Measurements from ENCODE around the gene SCFD1. TPM values are rescaled to one million over a fixed set of nuclear protein-coding genes. Genes with fewer than 3 reads are reported as not detected.
"Not testable (repeated sequence)": the region's sequence is repeated elsewhere in the genome, so short reads cannot be mapped to it uniquely, and the experiment has no call there.

SCFD1 gene
- total RNA-seq, 1 donor from 2014 or later = 34.8 TPM

- no peak for DNase-seq
- H3K4me3 ChIP-seq = no peak overlapping the region
- intact Hi-C loops (cut with micrococcal nuclease) = no loop called here
- no peak overlapping the region for H3K27ac ChIP-seq (replicated peaks)
- H3K4me1 ChIP-seq = peaks cover 43% of the 10 kb centered on the region
- no peaks in the 10 kb centered on the region for H3K9me3 ChIP-seq (replicated peaks)
- peaks cover 8% of the 10 kb centered on the region for H3K36me3 ChIP-seq
- H3K27me3 ChIP-seq (ENCODE audit: low read depth) = no peaks in the 10 kb centered on the region
- no peak for TF ChIP-seq CTCF (IDR thresholded peaks at IDR 0.05; ENCODE audit: borderline replicate concordance)
Measured at GRCh38 chr14:30620178-30620577, 1.9 kb upstream of the SCFD1 start.

- Histone ChIP-seq H3K4me3 (peak overlapping the region; percentile 85), H3K4me1 (peaks cover 55% of the 10 kb centered on the region), H3K27me3 (ENCODE audit: low read depth) (no peaks in the 10 kb centered on the region), H3K9me3 (replicated peaks) (no peaks in the 10 kb centered on the region), H3K27ac (replicated peaks) (peak overlapping the region; percentile 88), H3K36me3 (peaks cover 1% of the 10 kb centered on the region)
- no peak for TF ChIP-seq CTCF (IDR thresholded peaks at IDR 0.05; ENCODE audit: borderline replicate concordance)
- DNase-seq = no peak
- intact Hi-C loops (cut with micrococcal nuclease) = no loop called here
Measured at GRCh38 chr14:30621354-30621939, 672 bp upstream of the SCFD1 start.

DNA sequence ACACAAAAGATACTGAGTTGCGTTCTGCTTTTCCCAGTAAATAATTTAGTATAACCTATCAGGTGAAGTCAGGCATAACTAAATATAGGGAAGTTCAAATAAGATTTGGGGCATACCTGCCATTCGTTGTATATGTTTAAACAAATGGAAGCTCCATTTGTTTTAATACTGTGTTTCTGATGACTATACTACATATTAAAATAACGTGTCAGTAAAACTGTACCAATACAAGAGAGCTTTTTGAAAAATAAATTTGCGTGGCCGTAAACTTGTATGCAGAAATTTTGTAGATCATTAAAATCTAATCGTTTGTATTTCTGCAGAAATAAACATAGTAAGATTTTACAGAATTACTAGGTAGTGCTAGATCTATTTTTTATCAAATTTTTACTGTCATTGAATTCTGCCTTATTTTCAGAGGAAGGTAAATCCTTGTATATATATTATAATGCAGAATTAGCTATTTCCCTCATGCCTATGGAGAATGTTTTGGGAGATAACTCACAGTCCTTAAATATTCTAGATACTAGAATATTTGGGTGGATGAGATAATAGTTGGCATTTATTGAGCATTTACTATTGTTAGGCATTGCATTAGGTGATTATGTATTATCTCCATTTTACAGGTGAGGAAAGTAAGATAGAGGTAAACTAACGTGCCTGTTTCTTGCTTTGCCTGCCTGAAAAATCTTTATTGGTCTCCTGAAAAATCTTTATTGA is 1.5 kb downstream of the SCFD1 start:
- H3K36me3 ChIP-seq = no peaks in the 10 kb centered on the region
- no peaks in the 10 kb centered on the region for H3K9me3 ChIP-seq (replicated peaks)
- H3K27me3 ChIP-seq (ENCODE audit: low read depth) = no peaks in the 10 kb centered on the region
- H3K27ac ChIP-seq (replicated peaks) = no peak overlapping the region
- H3K4me3 ChIP-seq = peak overlapping the region; percentile 85
- no peak for TF ChIP-seq CTCF (IDR thresholded peaks at IDR 0.05; ENCODE audit: borderline replicate concordance)
- no peak for DNase-seq
- intact Hi-C loops (cut with micrococcal nuclease) = no loop called here
- peaks cover 59% of the 10 kb centered on the region for H3K4me1 ChIP-seq

GRCh38 chr14:30624132-30624423 is 2.0 kb downstream of the SCFD1 start:
- H3K4me1 ChIP-seq = peaks cover 59% of the 10 kb centered on the region
- DNase-seq = no peak
- no peak for TF ChIP-seq CTCF (IDR thresholded peaks at IDR 0.05; ENCODE audit: borderline replicate concordance)
- H3K9me3 ChIP-seq (replicated peaks) = no peaks in the 10 kb centered on the region
- H3K27me3 ChIP-seq (ENCODE audit: low read depth) = no peaks in the 10 kb centered on the region
- intact Hi-C loops (cut with micrococcal nuclease) = no loop called here
- no peak overlapping the region for H3K4me3 ChIP-seq
- no peak overlapping the region for H3K27ac ChIP-seq (replicated peaks)
- H3K36me3 ChIP-seq = no peaks in the 10 kb centered on the region

DNA sequence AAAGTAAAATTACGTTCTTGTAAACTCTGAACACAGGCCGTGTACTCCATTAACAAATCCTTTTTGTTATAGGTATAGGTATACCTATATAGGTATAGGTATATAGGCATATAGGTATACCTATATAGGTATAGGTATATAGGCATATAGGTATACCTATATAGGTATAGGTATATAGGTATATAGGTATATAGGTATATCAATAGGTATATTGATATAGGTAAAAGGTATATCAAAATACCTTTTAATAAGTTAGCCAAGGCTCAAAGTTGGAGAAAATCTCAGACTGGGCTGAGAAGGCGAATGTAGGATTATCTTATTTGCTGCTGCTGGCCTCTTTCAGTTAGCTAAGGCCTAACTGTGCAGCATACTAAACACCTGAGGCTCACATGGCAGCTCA is 3.4 kb downstream of the SCFD1 start:
- H3K4me1 ChIP-seq = peaks cover 59% of the 10 kb centered on the region

DNA sequence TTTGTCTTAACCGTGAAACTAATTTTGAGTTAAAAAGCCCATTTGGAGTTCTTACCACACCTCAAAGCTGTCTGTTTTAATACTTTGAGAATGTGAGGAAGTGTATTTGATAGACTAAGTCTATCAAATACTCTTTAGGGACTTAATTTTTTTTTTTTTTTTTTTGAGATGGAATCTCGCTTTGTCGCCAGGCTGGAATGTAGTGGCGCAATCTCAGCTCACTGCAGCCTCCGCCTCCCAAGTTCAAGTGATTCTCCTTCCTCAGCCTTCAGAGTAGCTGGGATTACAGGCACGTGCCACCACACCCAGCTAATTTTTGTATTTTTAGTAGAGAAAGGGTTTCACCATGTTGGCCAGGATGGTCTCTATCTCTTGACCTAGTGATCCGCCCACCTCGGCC is 7.3 kb downstream of the SCFD1 start:
- H3K4me3 ChIP-seq; H3K27me3 ChIP-seq (ENCODE audit: low read depth); intact Hi-C loops (cut with micrococcal nuclease); DNase-seq; H3K27ac ChIP-seq (replicated peaks); H3K9me3 ChIP-seq (replicated peaks): not testable (repeated sequence)
- Histone ChIP-seq H3K4me1 (peaks cover 23% of the 10 kb centered on the region), H3K36me3 (peaks cover 35% of the 10 kb centered on the region)

More for the DNA sequence above, 3.4 kb downstream of the SCFD1 start:
- Histone ChIP-seq H3K27me3 (ENCODE audit: low read depth) (no peaks in the 10 kb centered on the region), H3K27ac (replicated peaks) (no peak overlapping the region), H3K36me3 (peaks cover 3% of the 10 kb centered on the region), H3K4me3 (no peak overlapping the region), H3K9me3 (replicated peaks) (no peaks in the 10 kb centered on the region)
- no peak for DNase-seq
- intact Hi-C loops (cut with micrococcal nuclease) = no loop called here
- no peak for TF ChIP-seq CTCF (IDR thresholded peaks at IDR 0.05; ENCODE audit: borderline replicate concordance)
